Medulla oblongata (tissue), 1 donor: ENCODE data around the gene DCHS1.

Source experiments
- DNase-seq: peaks from one replicate; pipeline ENCODE4 v3.0.0-alpha.2; 2015; ENCODE audit errors: extremely low spot score

The DCHS1 gene

DNA sequence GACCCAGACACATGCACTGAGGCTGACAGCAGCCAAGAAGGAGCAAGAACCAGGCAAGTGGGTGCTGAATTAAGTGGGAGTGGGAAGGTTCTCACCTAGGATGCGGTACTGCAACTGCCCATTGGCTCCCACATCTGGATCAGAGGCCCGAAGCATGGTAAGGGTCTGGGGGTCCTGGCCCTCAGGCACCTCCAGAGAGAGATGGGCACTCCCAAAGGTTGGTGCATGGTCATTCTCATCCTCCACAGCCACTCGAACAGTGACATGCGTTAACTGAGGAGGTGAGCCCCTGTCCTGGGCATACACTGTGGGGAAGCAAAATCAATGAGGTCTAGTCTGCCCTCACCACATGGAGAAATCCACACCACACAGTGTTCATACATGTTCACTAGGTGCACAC is 27.1 kb downstream of the DCHS1 start:
- DNase-seq = no peak

- DNase-seq = no peak
Measured at GRCh38 chr11:6627762-6628241, 27.8 kb downstream of the DCHS1 start.

- peak; percentile 61 for DNase-seq
Measured at GRCh38 chr11:6626971-6627761, 28.4 kb downstream of the DCHS1 start.

DNA sequence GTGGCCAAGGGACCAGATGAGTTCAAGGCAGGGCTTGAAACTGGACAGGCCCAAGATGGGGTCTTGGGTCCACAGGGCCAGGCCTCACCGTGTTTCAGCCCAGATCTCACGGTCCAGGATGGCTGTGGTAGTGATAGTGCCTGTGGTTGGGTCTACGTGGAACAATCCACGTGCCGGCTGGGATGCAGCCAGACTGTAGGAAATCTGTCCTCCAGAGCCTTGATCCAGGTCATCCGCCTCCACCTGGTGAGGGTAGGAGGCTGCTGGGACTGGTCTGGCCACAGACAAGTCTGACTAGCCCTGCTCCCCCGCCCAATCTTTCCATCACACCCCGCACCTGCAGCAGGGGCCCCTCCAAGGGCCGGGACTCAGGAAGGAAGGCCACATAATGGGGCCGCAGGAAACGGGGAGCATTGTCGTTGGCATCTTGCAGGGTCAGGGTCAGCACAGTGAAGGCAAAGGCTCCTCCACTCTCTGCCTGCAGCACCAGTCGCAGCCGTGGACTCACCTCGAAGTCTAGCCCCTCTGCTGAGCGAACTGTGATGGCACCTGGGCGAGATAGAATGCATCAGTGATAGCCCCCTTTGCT is 29.7 kb downstream of the DCHS1 start:
- DNase-seq = no peak

GRCh38 chr11:6625156-6625831 is 30.3 kb downstream of the DCHS1 start:
- DNase-seq = no peak

DNA sequence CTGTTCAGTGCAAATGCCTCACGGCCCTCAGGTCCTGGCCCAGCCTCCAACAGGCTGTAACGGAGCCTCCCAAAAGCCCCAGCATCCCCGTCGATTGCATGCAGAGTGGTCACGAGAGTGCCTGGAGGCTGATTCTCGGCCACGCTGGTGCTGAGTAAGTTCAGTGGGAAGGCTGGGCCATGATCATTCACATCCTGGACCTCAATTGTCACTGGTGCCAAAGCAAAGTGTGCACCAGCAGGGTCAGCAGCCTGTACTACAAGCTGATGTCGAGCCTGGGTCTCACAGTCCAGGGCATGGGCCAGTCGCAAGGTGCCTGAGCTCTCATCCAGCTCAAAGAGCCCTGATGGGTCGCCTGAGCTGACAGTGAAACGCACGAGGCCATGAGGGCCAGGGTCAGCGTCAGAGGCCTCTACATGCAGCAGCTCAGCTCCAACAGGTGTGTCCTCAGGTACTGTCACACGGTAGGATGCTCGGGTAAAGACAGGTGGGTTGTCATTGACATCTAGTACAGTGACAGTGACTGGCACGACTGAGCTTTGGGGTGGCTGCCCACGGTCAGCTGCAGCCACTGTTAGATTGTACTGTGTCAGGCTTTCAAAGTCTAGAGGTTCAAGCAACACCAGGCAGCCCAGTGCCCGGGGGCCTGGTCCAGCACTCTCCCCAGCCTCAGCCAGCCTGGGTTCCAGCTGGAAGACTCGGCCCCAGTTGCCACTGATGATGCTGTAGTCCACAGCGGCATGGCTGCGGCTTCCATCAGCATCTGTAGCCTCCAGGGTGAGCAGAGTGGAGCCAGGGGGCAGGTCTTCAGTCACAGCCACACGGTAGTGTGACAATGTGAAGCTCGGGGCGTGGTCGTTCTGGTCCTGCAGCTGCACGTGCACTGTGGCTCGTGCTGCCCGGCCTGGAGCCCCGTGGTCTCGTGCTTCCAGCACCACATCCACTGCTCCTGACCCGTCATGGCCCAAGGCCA is 31.9 kb downstream of the DCHS1 start:
- DNase-seq = no peak

DNA sequence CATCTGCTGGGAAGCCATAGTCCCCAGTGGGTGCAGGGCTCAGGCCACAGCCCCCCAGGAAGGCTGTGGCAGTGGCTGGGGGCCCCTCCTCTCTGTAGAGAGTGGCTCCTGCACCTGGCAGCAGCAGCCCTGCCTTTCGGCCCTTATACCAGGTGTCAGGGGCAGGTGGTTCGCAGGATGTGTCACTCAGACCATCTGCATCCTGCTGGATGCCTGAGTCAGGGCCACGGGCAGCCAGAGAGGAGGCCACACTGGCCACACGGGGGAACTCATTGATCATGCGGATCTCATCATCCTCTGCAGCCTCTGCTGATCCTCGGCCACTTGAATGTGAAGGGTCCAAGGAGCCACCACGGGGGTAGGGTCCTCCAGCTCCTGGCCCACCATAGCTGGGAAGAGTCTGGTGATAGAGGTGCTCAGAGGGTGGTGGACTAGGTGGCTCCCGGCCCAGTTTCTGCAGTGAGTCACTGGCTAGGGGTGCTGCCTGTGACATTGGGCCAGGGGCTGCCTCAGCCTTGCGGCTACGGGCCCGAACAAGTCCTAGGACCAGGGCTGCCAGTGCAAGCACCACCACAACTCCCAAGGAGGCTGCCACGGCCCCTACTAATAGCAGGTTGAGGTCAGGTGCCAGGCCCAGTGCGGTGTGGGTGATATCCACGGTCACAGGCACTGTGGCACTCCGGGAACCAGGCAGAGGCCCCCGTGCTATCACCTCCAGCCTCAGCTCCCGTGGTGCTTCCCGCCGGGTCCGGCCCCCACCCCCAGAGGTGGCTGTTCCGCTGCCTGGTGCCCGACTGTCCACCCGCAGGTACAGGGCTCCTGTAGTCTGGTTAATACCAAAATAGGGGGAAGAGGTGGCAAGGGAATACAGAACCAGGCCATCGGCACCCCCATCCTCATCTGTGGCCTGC is 33.1 kb downstream of the DCHS1 start:
- DNase-seq = no peak

DNA sequence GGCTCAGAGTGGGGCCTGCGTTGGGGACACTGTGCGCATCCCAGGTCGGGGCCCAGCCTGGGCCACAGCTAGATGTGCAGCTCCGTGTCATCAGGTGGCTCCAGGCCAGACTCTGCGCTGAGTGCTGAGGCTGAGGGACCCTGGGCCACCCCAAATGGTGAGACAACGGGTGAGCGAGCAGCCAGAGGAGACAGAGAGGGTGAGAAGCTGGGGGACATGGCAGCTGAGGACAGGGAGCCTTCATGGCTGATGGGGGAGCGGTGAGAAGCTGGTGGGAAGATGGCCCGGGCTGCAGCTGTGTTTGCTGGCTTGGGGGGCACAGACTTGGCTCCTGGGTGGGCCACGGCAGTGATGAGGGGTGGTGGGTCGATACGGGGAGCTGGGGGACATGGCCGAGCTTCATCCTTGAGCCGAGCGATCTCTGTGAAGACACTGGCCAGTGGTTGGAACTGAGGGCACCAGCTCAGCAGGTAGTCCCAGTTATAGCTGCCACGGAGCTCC is 33.8 kb downstream of the DCHS1 start:
- DNase-seq = no peak

DNA sequence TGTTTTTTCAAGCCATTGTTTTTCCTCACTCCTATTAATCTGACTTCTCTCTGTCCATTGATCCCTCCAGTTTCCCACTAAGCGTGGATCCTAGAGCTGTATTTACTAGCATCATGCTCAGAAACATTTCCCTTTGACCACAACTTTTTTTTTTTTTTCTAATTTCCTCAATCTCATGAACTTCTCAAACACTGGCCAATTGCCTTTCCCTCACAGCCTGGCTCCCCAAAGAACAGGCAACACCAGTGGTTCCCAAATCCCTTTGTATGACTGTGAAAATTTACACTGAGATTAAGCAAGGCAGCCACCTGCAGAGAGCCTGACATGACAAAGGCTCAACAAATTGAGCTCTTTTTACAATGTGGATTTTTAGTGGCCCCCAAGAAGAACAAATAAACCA is 35.0 kb downstream of the DCHS1 start:
- DNase-seq = no peak

DNA sequence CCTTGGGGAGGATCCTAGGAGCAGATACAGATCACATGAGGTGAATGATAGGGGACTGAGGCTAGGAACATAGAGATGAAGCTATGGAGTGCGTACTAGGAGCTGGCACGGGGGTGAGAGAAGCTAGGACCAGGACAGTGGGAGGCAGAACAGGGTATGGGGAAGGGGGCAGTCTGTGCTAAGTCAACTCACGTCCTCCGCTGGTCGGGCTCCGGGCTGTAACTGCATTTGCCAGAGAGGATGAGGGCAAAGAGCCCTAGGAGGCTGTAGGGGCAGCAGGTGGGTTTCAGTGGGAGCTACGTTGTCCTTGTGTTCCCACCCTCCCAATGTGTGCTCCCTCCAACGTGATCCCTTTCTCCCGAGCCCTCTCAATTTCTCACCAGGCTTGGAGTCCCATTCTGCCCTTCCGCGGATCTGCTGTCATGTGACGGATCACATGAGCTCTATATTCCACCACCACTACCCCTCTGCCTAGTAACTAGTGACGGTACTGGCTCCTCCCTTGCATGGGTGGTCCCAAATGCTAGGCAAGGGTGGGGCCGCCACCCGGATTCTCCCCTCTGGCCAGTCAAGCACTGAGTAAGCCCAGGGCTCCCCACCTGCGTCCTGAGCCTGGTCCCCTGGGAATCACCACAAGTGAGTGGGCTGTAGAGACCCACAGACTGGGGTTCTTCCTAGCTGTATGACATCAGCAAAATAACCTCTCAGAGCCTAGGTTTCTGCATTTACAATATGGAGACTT is 36.4 kb downstream of the DCHS1 start, which contains the start of gene TPP1:
TSS of gene TPP1 (minus strand) at position 419 of the 742 bp plus-strand sequence. CDS start at position 397, 22 bp downstream.
- peak; percentile 99 for DNase-seq

DNA sequence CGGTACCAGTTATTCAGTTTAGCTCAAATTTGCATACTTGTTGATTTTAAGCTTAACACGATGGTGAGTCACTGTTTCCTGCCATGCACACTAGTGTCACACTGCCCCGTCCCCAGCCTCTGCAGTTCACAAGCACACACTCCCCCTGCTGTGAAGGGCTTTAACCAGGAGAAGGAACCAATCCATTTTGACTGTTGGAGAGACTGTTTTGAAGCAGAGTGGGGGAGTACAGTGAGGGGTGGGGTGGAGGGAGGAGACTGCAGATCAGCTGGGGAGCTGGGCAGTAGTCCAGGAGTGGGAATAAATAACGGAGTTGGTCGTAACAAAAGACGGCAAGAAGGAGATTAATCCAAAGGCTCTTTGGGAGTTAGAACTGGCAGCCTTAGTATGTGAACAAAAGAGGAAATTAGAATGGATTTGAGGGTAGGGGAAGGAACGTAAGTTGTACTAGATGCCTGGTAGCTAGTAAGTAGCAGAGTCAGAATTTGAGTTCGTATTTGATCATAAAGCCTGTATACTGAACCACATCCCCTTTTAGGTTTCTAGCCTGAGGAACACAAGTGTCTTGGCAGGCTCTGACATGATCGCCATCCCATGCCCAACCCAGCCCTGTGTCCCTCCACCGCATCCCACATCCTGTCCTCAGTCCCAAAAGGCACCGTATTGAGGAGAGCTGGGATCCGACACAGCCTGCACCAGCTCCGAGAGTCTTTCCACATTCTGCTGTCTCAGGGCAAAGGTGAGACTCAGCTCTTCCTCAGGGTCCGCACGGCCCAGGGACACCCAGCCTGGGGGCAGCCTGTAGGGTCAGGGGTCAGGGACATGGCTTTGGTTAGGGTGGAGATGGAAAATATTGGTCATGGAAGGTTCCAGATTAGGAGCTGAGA is 37.2 kb downstream of the DCHS1 start:
- DNase-seq = peak; percentile 82

DNA sequence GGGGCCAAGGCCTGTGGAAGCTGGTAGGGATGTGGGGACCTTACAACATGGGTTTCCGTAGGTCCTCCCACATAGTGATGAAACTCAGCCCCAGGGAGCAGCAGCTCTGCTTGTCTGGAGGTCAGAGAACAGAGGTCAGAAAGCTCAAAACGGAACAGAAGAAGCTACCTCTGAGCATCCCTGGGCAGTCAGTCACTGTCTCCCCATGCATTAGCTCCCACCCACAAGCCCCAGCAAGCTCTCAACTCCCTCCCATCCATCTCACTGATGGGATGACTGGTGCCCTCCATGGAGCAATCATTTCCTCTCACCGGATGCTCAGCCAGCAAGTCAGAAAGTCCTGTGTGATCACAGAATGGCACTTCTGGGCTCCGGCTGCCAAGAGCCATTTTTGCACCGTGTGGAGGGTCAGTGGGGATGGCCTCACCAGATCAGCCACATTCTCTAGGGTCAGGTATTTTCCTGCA is 38.3 kb downstream of the DCHS1 start:
- no peak for DNase-seq

DNA sequence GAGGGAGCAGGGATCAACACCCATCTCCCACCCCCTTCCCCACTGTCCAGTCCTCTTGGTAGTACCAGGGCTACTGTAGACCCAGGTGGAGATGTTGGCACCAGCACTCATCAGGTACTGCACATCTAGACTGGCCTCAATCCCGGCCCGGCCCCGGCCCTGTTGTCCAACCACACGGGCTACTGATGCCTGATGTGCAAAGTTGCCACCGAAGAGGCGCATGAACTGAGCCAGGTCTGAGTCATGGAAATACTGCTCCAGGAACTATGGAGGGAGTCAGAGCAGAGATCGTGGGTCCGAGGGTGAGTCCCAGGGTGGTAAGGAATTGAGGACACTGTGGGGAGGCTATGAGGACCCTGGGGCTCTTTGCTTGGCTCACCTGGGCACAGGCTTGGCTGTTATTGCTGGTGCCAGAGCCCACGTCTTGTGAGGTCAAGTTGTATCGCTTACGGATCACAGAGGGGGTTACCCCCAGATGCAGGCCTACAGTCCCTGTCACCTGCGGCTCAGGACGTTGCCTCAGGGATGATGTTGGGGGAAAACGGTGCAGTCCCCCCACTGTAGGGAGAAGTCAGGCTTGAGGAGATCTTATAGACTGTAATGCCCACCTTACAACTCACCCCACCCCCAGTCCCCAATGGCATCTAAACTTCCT is 38.9 kb downstream of the DCHS1 start:
- no peak for DNase-seq

DNA sequence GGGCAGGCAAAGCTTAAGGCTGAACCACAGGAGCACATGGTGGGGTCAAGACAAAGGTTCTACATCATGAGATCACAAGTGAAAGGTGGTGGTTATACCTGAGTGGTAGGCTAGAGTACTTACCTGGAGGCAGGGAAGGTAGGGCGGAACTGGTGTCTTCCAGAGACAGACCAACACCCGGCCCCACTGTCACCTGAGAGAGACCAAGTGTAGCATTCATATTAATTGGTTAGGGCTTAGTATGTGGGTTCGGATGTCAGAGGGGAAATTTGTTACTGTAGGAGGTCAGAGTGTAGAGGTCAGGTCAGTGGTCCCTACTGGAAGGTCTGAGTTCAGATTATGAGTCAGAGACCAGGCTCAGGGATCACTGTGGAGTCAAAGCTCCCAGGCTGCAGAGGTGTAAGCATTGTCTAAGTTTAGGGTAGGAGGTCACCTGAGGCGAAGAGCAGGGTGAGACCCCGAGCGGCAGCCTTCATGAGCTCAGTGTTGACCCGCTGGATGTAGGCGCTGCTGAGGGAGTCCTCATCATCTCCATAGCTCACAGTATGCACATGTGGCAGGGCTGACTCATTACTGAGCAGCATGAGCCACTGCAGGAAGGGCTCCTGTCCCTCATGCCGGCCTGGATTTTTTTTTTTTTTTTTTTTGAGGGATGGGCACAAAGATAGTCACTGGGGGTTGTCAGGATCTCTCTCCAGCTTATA is 39.6 kb downstream of the DCHS1 start:
- no peak for DNase-seq

- DNase-seq = no peak
Measured at GRCh38 chr11:6615046-6615445, 40.6 kb downstream of the DCHS1 start.

DNA sequence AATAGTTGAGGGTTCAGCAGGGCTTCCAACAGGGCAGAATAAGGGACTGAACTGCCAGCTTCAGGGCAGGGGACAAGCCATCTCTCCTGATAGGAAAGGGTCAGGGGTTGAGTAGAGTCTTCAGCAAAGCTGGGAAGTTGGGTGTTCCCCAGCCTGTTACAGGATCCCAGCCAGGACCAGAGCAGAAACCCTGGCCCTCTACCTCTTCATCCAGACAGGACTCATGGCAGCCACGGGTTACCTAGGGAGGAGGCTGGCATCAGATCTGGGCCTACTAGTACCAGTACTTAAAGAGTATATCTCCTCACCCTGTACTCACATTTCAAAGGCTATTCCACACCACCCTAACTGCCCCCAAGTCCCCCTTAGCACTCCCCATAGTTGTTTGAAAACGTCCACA is 41.2 kb downstream of the DCHS1 start:
- no peak for DNase-seq

- no peak for DNase-seq
Measured at GRCh38 chr11:6613496-6613895, 42.1 kb downstream of the DCHS1 start.
